Neural cell (in vitro differentiated cells): ENCODE measurements around the gene MDM1. TPM values are rescaled to one million over a fixed set of nuclear protein-coding genes. Genes with fewer than 3 reads are reported as not detected.

Experiments
- H2AFZ ChIP-seq: fragments of 200-600, 300-800 bp; sonication (generic), shearing (Covaris generic); 2 replicates; pipeline ENCODE4 v1.6.0; 2014; ENCODE audit warnings: low read depth, mild to moderate bottlenecking, antibody characterized with exemption, low read length, moderate library complexity
- H3F3A ChIP-seq: fragments of 200-600 bp; shearing (Covaris generic); 2 replicates; pipeline ENCODE4 v1.6.1; 2016; ENCODE audit warnings: mild to moderate bottlenecking, moderate library complexity, mixed read lengths, antibody characterized with exemption, low read length; ENCODE audit not compliant: insufficient read depth, poor library complexity, severe bottlenecking
- H3K27ac ChIP-seq: fragments of 200-600, 300-800 bp; sonication (generic), shearing (Covaris generic); 2 replicates; pipeline ENCODE4 v1.5.1; 2014; ENCODE audit warnings: mild to moderate bottlenecking, low read length, moderate library complexity
- H3K27me3 ChIP-seq: fragments of 300-800, 200-600 bp; sonication (generic), shearing (Covaris generic); 2 replicates; pipeline ENCODE4 v1.6.0; 2014; ENCODE audit warnings: mild to moderate bottlenecking, low read depth, low read length, moderate library complexity; ENCODE audit not compliant: insufficient read depth
- H3K36me3 ChIP-seq: fragments of 300-800, 200-600 bp; sonication (generic), shearing (Covaris generic); 2 replicates; pipeline ENCODE4 v1.5.1; 2014; ENCODE audit warnings: mild to moderate bottlenecking, antibody characterized with exemption, low read length, moderate library complexity; ENCODE audit not compliant: insufficient read depth
- H3K4me2 ChIP-seq: fragments of 300-800, 200-600 bp; sonication (generic), shearing (Covaris generic); 2 replicates; pipeline ENCODE4 v1.6.0; 2014; ENCODE audit warnings: mild to moderate bottlenecking, low read length
- H3K4me3 ChIP-seq: fragments of 300-800, 200-600 bp; sonication (generic), shearing (Covaris generic); 2 replicates; pipeline ENCODE4 v1.5.1; 2014; ENCODE audit warnings: mild to moderate bottlenecking, low read length, moderate library complexity
- H3K79me2 ChIP-seq: fragments of 200-600 bp; shearing (Covaris generic); replicated peaks from 2 replicates; pipeline ENCODE4 v1.6.0; 2014; ENCODE audit warnings: mild to moderate bottlenecking, low read length, moderate library complexity; ENCODE audit not compliant: insufficient read depth
- H3K9ac ChIP-seq: fragments of 300-800, 200-600 bp; sonication (generic), shearing (Covaris generic); 2 replicates; pipeline ENCODE4 v1.6.1; 2016; ENCODE audit warnings: mild to moderate bottlenecking, low read length, mixed read lengths
- H3K9me2 ChIP-seq: fragments of 200-600 bp; shearing (Covaris generic); 2 replicates; pipeline ENCODE4 v1.6.1; 2016; ENCODE audit warnings: mild to moderate bottlenecking, low read length, mixed read lengths; ENCODE audit not compliant: insufficient read depth
- H3K9me3 ChIP-seq: fragments of 200-600, 300-800 bp; sonication (generic), shearing (Covaris generic); 2 replicates; pipeline ENCODE4 v1.6.1; 2016; ENCODE audit warnings: mild to moderate bottlenecking, mixed run types, low read length, moderate library complexity, mixed read lengths
- H4K20me1 ChIP-seq: fragments of 200-600 bp; shearing (Covaris generic); 2 replicates; pipeline ENCODE4 v1.6.1; 2016; ENCODE audit warnings: mild to moderate bottlenecking, mixed run types; ENCODE audit not compliant: insufficient read depth
- CTCF ChIP-seq: fragments of 450-650 bp; IDR thresholded peaks from 2 replicates; pipeline ENCODE4 v1.5.1; 2014; ENCODE audit warnings: antibody characterized with exemption, mild to moderate bottlenecking, moderate library complexity; ENCODE audit not compliant: poor library complexity, severe bottlenecking
- EP300 ChIP-seq: fragments of 450-650 bp; conservative IDR thresholded peaks from 2 replicates; pipeline ENCODE4 v1.6.1; 2014; ENCODE audit warnings: antibody characterized with exemption, mild to moderate bottlenecking, moderate library complexity; ENCODE audit not compliant: poor library complexity, severe bottlenecking
- EZH2 ChIP-seq: fragments of 200-600, 300-800 bp; shearing (Covaris generic), sonication (generic); IDR thresholded peaks from 2 replicates; pipeline ENCODE4 v1.6.1; 2014; ENCODE audit warnings: antibody characterized with exemption, low read length, borderline replicate concordance, mild to moderate bottlenecking; ENCODE audit not compliant: insufficient read depth, poor library complexity, severe bottlenecking
- MXI1 ChIP-seq: fragments of 450-650 bp; conservative IDR thresholded peaks from 2 replicates; pipeline ENCODE4 v1.6.1; 2014; ENCODE audit warnings: antibody characterized with exemption, mild to moderate bottlenecking; ENCODE audit not compliant: poor library complexity, severe bottlenecking
- POLR2AphosphoS5 ChIP-seq: IDR thresholded peaks from 2 replicates; pipeline ENCODE4 v1.6.1; 2012
- RAD21 ChIP-seq: fragments of 450-650 bp; conservative IDR thresholded peaks from 2 replicates; pipeline ENCODE4 v1.6.1; 2014; ENCODE audit warnings: antibody characterized with exemption, mild to moderate bottlenecking, moderate library complexity
- REST ChIP-seq: IDR thresholded peaks from 2 replicates; pipeline ENCODE4 v1.6.1; 2012; ENCODE audit warnings: borderline replicate concordance
- SMC3 ChIP-seq: fragments of 450-650 bp; conservative IDR thresholded peaks from 2 replicates; pipeline ENCODE4 v1.6.1; 2014; ENCODE audit warnings: antibody characterized with exemption, mild to moderate bottlenecking, moderate library complexity; ENCODE audit not compliant: poor library complexity
- TAF1 ChIP-seq: IDR thresholded peaks from 2 replicates; pipeline ENCODE4 v1.6.1; 2012; ENCODE audit warnings: low read depth
- polyA plus RNA-seq: library from polyadenylated mRNA; depleted of rRNA; stranded (reverse); fragments of >200 nt; gene quantifications from 2 replicates; pipeline ENCODE4 v1.2.3, GENCODE V29; 2014

Gene MDM1
- polyA plus RNA-seq, 1 donor from 2014 or later: 35.5 TPM

GRCh38 chr12:68297929-68298328, 34.2 kb downstream of the MDM1 start:
- Histone ChIP-seq H3K27me3 (no peaks in the 10 kb centered on the region), H3K9me2 (no peaks in the 10 kb centered on the region), H2AFZ (no peak overlapping the region)

GRCh38 chr12:68294251-68294650, 37.9 kb downstream of the MDM1 start:
- Histone ChIP-seq H3K9me3 (no peaks in the 10 kb centered on the region), H3K79me2 (no peaks in the 10 kb centered on the region), H3K9me2 (no peaks in the 10 kb centered on the region), H3K4me3 (no peak overlapping the region), H3K27me3 (no peaks in the 10 kb centered on the region), H3F3A (no peaks in the 10 kb centered on the region), H3K27ac (no peak overlapping the region), H2AFZ (no peak overlapping the region), H3K36me3 (no peaks in the 10 kb centered on the region), H3K9ac (no peak overlapping the region), H4K20me1 (no peaks in the 10 kb centered on the region), H3K4me2 (no peak overlapping the region)
- TF ChIP-seq SMC3 (no peak), CTCF (no peak), POLR2AphosphoS5 (no peak), REST (no peak), TAF1 (no peak), EP300 (no peak), RAD21 (no peak)

More at GRCh38 chr12:68297929-68298328, 34.2 kb downstream of the MDM1 start:
- Histone ChIP-seq H3K36me3 (peaks cover 4% of the 10 kb centered on the region), H3K4me3 (no peak overlapping the region), H4K20me1 (no peaks in the 10 kb centered on the region), H3K79me2 (no peaks in the 10 kb centered on the region), H3K4me2 (no peak overlapping the region), H3K9me3 (no peaks in the 10 kb centered on the region), H3K27ac (no peak overlapping the region), H3F3A (no peaks in the 10 kb centered on the region), H3K9ac (no peak overlapping the region)
- TF ChIP-seq SMC3 (no peak), TAF1 (no peak), POLR2AphosphoS5 (no peak), EZH2 (no peak), REST (no peak), RAD21 (no peak), CTCF (no peak), EP300 (no peak), MXI1 (no peak)
